GM18520 (cell line): ENCODE data around the gene CALD1.

ENCODE experiments used
- ATAC-seq: cut with Tn5 transposase; IDR thresholded peaks from one replicate; pipeline ENCODE4 v1.9.1; 2021; ENCODE audit not compliant: unreplicated experiment

The CALD1 gene, protein sequence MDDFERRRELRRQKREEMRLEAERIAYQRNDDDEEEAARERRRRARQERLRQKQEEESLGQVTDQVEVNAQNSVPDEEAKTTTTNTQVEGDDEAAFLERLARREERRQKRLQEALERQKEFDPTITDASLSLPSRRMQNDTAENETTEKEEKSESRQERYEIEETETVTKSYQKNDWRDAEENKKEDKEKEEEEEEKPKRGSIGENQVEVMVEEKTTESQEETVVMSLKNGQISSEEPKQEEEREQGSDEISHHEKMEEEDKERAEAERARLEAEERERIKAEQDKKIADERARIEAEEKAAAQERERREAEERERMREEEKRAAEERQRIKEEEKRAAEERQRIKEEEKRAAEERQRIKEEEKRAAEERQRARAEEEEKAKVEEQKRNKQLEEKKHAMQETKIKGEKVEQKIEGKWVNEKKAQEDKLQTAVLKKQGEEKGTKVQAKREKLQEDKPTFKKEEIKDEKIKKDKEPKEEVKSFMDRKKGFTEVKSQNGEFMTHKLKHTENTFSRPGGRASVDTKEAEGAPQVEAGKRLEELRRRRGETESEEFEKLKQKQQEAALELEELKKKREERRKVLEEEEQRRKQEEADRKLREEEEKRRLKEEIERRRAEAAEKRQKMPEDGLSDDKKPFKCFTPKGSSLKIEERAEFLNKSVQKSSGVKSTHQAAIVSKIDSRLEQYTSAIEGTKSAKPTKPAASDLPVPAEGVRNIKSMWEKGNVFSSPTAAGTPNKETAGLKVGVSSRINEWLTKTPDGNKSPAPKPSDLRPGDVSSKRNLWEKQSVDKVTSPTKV

DNA sequence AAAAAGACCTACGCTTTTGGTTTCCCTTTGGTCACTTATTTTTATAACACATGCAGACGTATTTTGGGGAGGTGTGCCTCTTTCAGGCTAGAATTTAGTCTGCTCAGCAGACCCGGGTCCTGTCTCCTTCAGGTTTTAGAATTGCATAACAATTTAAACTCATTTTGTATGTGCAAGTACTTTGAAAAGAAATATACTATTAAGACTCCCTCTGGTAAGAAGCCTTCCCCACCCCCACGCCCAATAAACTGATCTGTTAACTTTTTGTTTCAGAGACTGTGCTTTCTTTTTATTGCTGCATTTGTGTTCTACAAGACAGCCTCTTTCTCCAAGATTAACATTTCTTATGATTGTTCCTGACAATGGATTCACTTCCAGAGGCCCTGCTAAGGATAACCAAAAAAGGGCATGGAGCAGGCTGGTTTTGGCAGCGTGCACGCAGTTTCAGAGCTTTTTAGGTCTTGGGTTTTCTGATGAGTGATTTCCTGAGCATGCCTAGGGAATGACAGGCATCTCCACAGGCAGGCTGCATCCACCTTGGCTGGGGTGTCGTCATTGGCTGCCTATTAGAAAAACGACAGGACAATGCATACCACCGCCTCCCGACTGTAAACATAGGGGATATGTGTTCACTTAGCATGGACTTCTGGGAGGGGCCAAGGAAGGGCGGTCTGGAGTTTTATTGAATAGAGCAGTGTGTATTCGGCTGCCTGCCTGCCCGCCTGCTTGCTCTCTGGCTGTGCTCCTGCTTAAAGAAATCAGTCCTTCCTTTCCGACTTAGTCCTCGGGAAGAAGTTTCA, at the start of gene CALD1:
Gene CALD1, plus strand, starts transcription at position 694 of the 800 bp plus-strand sequence. CDS start 88,100 bp downstream, outside the sequence.
- ATAC-seq = no peak

DNA sequence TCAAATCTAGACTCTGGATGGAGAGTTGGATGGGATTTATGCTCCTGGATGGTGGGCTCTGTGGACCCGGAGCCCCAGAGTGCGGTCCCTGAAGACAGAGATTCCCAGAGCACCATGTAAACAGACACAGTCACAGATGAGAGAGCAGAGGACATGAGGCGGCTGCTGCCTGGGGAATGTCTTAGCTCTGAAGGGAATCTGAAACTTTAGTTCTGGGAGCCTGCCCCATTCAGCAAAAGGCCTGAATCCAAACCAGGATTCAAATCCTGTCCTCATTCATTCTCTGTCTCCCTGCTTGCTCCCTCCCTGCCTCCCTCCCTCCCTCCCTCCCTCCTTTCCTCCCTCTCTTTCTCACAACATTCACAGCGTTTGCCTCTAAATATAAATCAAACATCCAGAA, 49.5 kb upstream of the CALD1 start:
- no peak for ATAC-seq

DNA sequence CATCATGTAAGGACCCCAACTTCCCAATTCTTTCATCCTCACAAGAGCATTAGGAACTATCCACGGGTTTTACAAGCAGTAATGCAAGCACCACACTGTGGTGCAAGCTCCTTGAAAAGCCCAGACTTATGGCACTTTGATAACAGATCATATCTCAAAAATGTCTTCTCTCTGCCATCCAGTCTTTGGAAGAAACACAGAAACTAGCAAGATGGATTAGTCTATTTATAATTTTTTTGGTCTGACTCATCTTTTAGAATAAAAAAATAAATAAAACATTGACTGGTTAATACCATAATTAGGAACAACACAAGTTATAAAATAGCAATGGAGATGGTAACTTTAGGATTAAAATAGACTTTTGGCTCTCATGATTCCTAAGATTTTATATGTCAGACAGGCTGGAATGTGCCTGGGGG, 49.0 kb upstream of the CALD1 start:
- ATAC-seq = no peak

DNA sequence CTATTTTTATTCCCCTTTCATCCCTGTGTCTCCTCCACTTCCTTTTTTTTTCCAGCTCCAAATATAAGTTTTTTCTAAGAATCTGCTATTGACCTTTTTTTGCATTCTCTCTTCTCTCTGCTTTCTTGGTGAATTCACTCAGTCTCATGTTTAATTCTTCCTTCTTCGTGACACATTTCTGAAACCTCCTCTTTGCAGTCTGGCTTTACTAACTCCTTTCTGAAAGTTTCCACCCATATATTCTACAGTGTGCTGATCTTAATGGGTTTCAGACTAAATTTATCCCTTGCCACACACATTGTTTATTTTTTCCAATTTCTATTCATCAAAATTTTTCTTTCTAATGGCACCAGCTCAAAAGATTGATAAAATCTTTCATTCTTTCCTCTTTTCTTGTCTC, 47.8 kb upstream of the CALD1 start:
- no peak for ATAC-seq

DNA sequence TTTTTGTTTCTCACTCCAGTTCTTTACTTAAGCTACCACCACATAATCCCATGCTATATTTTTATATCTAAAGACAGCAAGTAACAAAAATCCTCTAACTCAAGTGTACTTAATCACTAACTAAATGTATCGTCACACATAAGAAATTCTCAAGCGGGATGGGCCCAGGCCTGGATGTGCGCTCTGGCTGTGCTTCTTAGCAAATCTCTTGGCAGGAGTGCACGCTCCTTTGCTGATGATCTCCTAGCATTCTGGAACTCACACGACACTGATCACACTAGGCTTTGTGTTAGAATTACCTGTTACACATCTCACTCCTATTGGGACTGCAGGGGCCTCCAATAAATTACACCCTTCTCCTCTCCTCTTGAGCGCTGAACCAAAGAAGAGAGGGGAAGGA, 46.7 kb upstream of the CALD1 start:
- ATAC-seq = no peak

DNA sequence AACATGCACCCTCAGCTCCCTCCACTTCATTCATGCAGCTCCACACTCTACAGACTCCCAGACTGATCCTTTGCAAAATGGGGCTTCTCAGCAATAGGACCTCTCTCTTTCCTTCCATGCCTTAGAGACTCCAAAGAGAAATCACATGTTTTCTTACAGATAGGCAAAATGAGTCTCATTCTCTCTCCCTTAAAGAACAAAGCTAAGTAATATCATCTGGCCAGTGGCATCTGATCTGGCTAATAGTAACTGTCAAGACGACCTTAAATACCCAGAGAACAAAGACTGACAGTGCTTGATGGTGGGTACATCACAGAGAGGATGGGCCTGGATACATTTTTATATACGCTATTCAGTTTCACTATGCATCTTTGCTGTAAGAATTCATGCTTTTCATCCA, 43.1 kb upstream of the CALD1 start:
- no peak for ATAC-seq

DNA sequence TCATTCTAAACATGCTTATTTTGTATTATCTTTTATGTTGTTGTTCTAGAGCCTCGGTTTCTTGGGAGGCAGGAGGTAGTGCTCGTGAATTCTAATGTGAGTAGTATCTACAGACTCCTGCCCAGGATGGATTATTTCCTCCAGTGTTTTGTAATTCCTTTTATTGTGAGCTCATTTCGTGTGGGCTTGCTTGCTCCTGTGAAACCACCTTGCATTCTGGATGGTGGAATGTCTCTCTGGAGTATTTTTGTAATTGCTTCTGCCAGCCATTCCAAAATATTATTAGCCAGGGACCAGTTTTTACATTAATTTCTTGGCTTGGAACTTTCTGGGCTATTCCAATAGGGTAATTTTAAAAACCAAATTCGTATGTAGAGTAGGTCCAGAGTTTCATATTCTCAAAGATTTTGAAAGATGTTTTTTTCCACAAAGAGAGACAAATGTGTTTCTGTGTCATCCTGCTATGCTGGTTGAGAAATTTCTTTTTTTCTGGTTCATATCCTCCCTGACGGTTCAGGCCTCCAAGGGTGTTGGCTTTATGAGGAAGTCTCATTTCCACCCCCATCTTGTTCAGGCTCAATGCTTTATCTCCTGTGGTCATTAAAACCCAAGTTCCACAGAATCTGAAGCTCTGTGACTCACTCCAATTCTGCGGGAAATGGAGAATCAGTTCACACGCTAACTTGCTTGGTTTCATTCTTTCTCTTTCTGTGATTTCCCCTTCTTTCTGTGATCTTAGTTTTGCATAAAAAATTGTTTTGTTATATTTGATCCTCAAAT, 41.7 kb upstream of the CALD1 start:
- ATAC-seq = no peak

DNA sequence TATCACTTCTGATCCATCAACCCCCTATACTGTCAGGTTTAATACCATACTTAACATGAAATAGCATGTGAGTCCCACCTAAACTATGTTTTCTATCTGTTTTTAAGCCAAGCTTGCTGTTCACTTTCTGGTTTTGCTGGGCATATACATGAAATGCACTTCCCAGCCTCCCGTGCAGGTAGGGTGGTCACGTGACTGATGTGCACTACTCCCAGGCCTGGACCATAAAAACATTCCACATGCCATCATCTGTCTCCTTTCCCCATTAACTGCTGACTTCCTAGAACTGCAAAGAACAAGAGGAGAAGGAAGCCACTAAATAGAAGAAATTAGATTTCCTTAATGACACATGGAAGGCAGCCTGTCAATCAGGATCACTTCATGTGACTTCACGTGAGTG, 40.1 kb upstream of the CALD1 start:
- ATAC-seq = no peak

DNA sequence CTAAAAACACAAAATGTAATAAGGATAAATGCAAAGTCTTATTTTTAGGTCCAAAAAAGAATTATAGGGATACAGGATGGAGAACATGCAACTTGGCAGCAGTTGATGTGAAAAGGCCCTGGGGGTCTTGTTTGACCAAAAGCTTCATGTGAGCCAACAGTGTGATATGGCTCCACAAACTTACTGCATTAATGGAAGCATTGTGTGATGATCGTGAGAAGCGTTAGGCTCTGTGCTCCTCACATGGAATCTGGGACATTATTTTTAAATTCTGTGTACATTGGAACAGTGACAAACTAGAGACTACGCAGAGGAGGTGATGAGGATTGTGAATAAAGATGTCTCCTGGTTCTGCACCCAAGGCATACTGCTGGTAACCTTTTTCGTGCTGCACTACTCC, 39.1 kb upstream of the CALD1 start:
- ATAC-seq = no peak

DNA sequence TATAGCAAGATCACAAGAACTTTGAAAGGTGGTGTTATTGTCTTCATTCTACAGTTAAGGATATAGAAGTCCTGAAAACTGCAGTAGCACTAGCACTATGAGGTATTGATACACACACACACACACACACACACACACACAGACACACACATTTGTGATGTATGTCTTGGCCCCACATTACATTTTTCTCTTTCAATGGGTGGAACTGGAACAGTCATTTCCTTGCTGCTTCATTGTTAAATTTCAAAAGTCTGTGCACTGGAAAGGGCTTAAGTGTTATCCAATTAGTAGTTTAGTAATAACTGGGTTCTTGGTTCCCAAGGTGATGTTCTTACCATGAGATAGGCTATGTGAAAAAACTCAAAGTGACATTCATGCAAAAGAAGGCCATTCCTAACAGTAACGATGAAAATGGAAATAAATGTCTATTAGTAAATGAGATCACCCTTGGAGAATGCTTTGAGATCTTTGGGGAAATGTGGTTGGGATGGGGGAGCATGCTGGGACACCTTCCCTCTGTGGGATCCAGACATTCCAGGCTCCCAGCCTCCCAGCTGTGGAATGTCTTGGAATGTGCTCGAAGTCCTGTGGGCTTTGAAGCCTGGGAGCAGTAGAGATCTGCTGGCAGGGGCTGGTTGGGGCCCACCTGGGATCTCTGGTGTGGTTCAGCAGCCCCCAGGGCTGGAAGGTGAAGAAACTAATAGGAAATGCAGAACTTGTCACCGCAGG, 37.4 kb upstream of the CALD1 start:
- ATAC-seq = no peak

DNA sequence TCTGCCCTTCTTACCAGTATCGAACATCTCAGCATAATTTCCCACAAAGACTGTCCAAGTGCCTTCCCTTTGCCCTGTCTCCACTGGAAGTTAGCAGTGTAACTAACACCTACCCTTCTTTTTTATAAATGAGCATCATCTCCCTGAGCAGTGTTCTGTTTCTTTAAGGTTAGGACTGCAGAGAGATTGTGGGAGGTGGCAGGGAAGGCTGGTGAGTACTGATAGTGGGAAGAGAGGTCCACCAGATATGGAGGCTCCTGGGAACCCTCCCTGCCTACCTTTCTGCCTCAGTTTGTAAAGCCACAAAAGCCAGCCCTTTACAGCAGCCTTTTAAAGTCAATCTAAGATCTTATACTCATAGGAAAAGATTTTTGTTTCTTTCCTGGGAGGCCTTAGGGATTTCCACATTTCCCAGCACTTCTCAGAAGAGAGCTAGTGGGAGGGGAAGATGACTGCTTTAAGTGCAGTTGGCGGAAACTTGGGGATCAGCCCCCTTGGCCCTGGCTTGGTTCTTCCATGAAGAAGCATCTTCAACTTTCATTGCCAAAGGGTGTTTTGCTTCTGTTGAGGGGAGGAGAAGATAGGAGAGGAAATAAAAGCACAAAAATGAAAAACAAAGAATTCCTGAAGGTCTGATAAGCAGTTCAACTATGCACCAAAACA, 36.6 kb upstream of the CALD1 start:
- ATAC-seq = no peak

DNA sequence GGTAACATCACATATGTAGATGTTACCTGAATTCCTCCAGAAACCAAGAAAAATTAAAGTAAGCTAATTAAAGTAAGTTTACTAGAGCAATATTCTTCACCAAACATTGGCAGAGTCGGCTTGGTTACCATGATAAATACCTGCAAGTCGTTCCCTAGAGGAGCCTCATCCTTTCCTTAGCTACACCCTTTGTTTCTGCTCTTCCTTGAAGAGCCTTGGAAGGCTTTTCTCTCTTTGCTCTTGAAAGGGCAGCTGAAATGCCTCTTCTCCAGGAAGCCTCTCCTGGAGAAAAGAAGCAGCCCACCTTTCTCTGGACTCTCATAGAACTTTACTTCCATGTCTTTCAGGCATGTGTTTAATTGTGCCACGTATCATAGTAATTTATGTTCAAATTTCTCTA, 34.9 kb upstream of the CALD1 start:
- ATAC-seq = no peak

DNA sequence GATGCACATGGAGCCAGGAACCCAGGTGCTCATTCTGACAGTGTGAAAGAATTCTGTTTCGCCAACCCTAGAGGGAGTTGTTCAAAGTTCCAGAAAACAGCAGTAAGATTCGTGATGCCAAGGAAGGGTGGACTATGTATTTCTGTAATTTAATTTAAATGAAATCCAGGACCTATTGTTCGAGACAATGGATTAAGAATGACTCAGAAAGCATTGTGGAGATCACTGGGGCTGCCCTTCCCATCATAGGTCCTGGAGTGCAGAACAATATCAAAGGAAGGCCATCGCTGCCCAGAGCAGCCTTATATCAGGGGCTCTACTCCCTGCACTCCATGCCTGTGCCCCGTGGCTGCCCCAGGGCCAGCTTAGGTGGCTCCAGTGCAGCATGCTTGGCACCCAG, 32.1 kb upstream of the CALD1 start:
- ATAC-seq = no peak

DNA sequence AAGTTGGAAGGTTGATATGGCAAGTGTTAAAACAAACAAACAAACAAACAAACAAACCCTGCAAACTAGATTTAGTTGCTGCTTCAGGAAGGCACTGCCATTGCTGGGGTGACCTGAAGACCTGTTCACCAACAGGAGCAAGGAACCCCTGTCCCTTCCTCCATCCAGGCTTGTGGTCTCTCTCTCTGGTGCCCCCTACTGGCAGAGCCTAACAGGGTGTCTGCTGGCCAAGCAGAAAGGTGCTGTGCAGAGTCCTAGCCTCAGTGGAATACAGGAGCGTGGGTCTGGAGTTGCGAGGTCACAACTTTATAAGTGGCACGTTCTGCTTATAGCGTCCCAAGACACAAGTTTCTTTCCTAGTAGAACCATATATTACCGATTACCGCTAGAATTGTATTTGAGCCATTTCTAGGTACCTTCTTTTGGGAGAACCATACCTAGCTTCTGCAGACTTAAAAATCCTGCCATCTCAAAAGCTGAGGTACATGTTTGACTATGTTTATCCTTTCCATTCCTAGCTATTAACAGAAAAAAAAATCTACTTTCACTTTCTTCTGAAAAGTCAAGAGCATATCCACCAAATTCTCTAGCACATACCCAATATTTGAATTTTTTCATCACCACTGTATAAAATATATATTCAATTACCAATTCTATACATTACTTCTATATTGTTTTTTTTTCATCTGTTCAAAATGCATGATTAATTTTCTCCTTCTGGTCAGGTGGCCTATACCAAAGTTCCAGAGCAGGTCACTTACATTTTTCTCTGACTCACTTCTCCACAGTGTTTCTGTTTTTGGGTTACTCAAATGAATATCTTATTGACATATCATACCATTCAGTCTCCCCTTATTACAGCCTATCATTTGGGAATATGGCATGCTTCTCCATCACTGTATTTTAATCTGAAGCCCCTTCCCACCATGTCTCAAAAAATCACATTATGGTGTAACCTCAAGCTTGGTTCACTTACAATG, 29.1 kb upstream of the CALD1 start:
- no peak for ATAC-seq

DNA sequence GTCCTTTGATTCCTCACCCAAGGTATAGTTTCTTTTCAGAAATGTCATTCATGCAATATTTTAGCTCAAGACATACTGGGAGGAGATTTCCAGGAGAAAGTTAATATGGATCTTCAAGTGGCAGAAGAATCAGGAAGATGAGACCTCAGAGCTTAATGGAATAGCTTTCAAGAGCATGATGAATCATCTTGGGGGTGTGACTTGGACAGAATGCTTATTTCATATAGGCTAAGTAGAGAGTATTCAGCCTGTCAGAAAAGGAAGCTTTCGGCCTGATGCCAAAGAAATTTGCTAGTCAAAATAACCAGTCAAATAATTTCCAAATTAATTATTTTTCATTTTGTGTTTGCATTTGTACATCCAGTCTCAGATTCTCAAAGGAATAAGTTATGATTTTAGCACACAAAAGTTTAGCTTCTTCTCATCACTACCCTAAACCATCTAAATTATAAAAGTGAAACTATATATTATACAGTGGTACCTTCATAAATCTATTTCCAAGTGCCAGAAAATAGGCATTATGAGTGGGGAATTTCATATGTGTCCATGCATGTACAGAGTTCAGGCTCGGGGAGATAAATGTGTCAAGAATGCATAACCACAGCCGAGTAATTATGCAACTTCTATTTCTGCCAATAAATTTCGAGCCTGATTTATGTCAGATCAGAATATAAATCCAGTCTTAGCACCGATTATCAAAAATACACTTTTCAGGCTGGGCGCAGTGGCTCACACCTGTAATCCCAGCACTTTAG, 27.3 kb upstream of the CALD1 start:
- ATAC-seq = no peak

DNA sequence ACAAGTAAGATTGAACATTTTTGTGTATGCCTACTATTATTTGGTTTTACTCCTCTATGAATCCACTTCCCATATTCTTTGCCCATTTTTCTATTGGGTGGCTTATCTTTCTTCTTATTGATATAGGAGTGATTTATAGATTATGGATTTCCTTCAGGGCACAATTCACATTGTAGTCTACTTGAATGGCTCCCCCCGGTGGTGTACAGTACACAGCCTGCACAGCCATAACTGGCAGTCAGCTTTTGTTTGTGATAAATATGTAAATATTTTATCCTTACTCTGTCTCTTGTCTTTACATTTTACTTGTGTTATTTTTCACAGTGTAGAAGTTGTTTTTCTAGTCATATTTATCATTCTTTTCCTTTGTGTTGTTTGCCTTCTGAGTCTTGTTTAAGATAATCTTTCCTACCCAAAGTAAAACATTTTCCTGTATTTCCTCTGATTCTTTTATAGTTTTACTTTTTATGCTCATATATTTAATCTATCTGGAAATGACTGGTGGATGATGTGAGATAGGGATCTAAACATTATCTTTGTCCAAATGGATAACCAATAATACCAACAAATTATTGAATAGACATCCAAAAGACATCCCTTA, 23.9 kb upstream of the CALD1 start:
- no peak for ATAC-seq

DNA sequence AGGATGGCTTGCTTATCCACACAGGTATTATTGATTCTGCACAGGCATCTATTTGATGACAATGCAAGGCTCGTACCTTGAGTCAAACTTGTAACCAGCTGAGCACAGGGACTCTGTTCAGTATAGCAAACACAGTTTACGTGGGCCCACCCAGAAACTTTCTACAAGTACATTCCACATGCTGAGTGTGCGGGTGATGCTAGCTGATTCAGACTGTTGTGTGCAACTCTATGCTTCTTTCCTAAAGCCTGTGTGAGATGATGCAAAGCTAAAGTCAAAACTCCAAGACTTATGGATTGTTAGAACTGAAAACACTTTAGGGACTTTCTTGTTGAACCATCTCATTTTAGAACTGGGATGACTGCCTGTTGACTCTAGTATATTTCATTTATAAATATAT, 21.5 kb upstream of the CALD1 start:
- no peak for ATAC-seq
